SW480 (cell line): ENCODE data around the gene TAC3.
A peak's percentile ranks its signal among the peaks of the same experiment; 100 is the strongest.
"Not testable (repeated sequence)": the region's sequence is repeated elsewhere in the genome, so short reads cannot be mapped to it uniquely, and the experiment has no call there.

ENCODE experiments used
- DNase-seq: peaks from one replicate; pipeline ENCODE4 v3.0.0-alpha.2; 2016; ENCODE audit warnings: low spot score

Gene TAC3

DNA sequence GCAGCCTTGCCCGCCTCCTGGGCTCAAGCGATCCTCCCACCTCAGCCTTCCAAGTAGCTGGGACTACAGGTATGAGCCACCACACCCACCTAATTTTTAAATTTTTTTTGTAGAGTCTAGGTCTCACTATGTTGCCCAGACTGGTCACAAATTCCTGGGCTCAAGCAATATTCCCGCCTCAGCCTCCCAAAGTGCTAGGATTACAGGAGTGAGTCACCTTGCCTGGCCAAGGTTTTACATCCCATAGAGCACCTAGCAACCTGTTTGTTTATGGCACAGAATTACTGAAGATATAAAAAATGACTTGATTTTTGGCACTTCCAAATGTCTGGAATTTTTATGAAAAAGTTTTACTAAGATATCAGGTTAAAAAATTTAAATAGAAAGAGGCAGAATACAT is 17.1 kb upstream of the TAC3 start:
- no peak for DNase-seq

DNA sequence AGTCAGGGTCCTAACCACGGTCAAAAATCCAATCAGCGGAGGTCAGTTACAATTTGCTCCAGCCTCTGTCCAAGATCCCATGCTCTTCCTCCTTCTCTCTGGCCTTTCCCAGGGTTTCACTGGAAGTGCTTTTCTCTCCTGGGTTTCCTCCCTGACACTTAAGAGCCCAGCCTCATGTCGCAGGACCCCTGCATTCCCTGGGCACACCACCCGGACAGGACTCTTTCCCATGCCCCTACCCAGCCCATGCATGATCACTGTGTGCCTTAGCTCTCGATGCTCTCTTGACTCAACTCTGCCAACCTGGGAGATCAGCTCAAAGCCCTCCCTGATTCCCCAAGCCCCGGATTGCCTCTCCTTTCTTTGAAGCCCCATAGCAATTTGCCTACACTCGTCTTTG is 15.5 kb upstream of the TAC3 start:
- DNase-seq, result no peak

- peak; percentile 47 for DNase-seq
Measured at GRCh38 chr12:57031138-57031725, 14.9 kb upstream of the TAC3 start.

- no peak for DNase-seq
Measured at GRCh38 chr12:57029457-57029856, 13.1 kb upstream of the TAC3 start.

GRCh38 chr12:57027805-57028153 is 11.4 kb upstream of the TAC3 start:
- no peak for DNase-seq

- DNase-seq, result no peak
Measured at GRCh38 chr12:57027011-57027804, 10.9 kb upstream of the TAC3 start.

DNA sequence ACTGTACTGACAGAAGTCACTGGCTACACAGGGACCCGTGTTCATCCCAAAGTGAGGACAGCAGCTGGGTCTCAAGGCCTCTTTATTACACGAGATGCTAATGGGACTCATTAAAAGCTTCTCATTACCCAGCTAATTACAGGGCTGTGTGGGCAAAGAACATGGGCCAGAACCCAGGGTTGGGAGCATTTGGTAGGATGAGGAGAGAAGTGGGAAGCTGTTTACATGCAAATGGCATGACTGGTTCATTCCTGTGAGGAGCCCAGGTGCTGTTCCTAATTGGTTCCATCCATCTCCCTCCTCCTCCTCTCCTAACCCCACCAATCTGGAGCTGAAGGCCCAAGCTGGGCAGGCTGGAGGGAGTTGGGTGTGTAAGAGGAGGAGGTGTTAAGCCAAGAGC is 8.9 kb upstream of the TAC3 start:
- DNase-seq, result no peak

DNA sequence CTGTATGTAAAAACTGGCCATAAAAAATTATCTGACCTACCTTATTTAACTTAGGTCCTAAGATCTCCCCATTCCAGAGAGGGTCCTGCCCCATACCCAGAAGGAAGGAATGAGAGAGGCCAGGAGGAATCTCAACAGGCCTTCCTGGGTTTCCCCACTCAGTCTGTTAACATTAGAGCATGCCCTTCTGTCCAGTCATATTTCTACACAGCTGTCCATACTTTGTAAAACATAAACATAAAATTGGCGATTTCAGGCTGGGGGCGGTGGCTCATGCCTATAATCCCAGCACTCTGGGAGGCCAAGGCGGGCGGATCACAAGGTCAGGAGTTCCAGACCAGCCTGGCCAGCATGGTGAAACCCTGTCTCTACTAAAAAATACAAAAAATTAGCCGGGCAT is 6.0 kb upstream of the TAC3 start:
- DNase-seq, result not testable (repeated sequence)

DNA sequence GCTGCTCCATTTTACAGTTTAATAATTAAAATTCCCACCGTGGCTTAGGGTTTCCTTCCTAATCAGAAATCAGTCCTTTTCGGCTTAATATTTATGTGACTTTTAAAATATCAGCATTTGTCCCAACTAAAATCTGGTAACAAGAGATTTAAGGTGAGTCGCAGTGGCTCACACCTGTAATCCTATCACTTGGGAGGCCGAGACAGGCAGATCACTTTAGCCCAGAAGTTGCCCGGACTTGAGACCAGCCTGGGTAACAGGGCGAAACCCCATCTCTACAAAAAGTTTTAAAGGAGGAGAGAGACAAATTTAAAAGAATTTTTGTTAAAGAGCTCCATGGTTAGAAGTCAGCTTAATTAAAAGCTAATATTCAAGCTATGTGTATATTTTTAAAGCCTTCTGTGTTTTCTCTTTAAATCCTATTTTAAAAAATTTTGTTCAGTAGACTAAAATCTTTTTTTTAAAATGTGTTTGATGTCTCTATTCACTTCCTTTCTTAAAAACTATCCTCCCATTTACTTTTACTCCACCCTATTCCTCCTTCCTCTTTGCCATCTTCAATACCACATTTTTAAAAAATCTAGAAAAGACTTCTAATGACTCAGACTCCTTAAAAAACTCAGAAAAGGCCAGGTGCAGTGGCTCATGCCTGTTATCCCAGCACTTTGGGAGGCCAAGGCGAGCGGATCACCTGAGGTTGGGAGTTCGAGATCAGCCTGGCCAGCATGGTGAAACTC is 3.8 kb upstream of the TAC3 start:
- no peak for DNase-seq

- no peak for DNase-seq
Measured at GRCh38 chr12:57018906-57019305, 2.6 kb upstream of the TAC3 start.

- not testable (repeated sequence) for DNase-seq
Measured at GRCh38 chr12:57018353-57018752, 2.0 kb upstream of the TAC3 start.

- no peak for DNase-seq
Measured at GRCh38 chr12:57012600-57013465, 3.5 kb downstream of the TAC3 start.

GRCh38 chr12:57011438-57012424 is 4.6 kb downstream of the TAC3 start:
- DNase-seq, result no peak

- no peak for DNase-seq
Measured at GRCh38 chr12:57010627-57011247, 5.6 kb downstream of the TAC3 start.

GRCh38 chr12:57009949-57010626 is 6.2 kb downstream of the TAC3 start:
- no peak for DNase-seq

DNA sequence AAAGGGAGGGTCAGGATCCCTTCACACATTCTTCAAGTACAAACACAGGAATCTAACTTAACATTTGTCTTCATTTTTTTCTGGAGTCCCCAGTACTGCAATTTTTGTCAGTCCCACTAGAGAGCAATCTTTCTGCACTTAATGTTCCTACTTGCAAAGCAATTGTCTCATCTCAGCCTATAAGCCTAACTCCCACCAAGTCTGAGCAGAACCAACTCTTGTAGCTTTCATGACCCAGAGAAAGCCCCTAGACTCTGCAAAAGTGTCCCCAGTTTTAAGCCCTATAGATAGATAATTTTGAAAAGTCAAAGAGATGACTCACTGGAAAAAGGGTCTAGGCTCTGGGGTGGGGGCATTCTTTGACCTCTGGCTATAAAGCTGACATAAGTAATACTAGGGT is 8.2 kb downstream of the TAC3 start:
- DNase-seq, result peak; percentile 74

- no peak for DNase-seq
Measured at GRCh38 chr12:57006809-57007475, 9.4 kb downstream of the TAC3 start.

- peak; percentile 55 for DNase-seq
Measured at GRCh38 chr12:57005980-57006808, 10.1 kb downstream of the TAC3 start, which contains the start of gene ZBTB39. Gene ZBTB39 (minus strand): TSS chr12:57006546. CDS start chr12:57004917, 1,629 bp downstream.
